ENCODE results near the gene LGMN. TPM values are rescaled to one million over a fixed set of nuclear protein-coding genes. Genes with fewer than 3 reads are reported as not detected.

Gene LGMN
- total RNA-seq, 1 experiment from 2014 or later, result 94.2 TPM

GRCh38 chr14:92688434-92689375 lies 59.7 kb downstream of the LGMN start:
- Histone ChIP-seq H3K4me3 (ENCODE audit: low read depth, low read length) (no peak overlapping the region), H3K4me1 (no peaks in the 10 kb centered on the region), H3K9me3 (no peaks in the 10 kb centered on the region), H3K27me3 (replicated peaks; ENCODE audit: control insufficient read depth, insufficient read depth, low read length) (no peaks in the 10 kb centered on the region), H3K36me3 (ENCODE audit: control insufficient read depth, insufficient read depth, low read length) (no peaks in the 10 kb centered on the region; the same call in 1 of the 2 replicates)
- H3K36me3 Mint-ChIP-seq (ENCODE audit: insufficient read depth, unreplicated experiment), result peaks cover 18% of the 10 kb centered on the region
- no peak overlapping the region for H3K27ac Mint-ChIP-seq (ENCODE audit: unreplicated experiment)
- TSS peak; percentile 61 for BruUV-seq (replicated peaks)
- POLR2A ChIA-PET, result no interaction called here
- no peak for DNase-seq
- no peak overlapping the region for H3K4me3 Mint-ChIP-seq (ENCODE audit: unreplicated experiment)
- H3K27me3 Mint-ChIP-seq (ENCODE audit: insufficient read depth, unreplicated experiment), result no peaks in the 10 kb centered on the region
- TF ChIP-seq CTCF (IDR thresholded peaks at IDR 0.05; ENCODE audit: insufficient read depth in 1 of 2, low read depth in 1 of 2, low read length in 1 of 2, severe bottlenecking in 1 of 2, unreplicated experiment in 1 of 2), result no peak
- H3K4me1 Mint-ChIP-seq (ENCODE audit: low read depth, unreplicated experiment), result no peaks in the 10 kb centered on the region
- CTCF ChIA-PET, result interaction anchor here (0.6 to 1.1 kb wide), 5 partner anchors 59 to 621 kb away, joined by 3 to 5 read pairs (median 3); no protein-coding TSS in a partner anchor
- intact Hi-C loops (cut with micrococcal nuclease; ENCODE audit: unreplicated experiment), result no loop called here
- no peaks in the 10 kb centered on the region for H3K9me3 Mint-ChIP-seq (ENCODE audit: unreplicated experiment)

GRCh38 chr14:92687681-92688433 lies 60.6 kb downstream of the LGMN start:
- H3K27me3 Mint-ChIP-seq (ENCODE audit: insufficient read depth, unreplicated experiment), result no peaks in the 10 kb centered on the region
- no peak for TF ChIP-seq CTCF (IDR thresholded peaks at IDR 0.05; ENCODE audit: insufficient read depth in 1 of 2, low read depth in 1 of 2, low read length in 1 of 2, severe bottlenecking in 1 of 2, unreplicated experiment in 1 of 2)
- H3K9me3 ChIP-seq, result no peaks in the 10 kb centered on the region
- H3K27ac Mint-ChIP-seq (ENCODE audit: unreplicated experiment), result no peak overlapping the region
- H3K9me3 Mint-ChIP-seq (ENCODE audit: unreplicated experiment), result no peaks in the 10 kb centered on the region
- no peaks in the 10 kb centered on the region for H3K4me1 ChIP-seq
- H3K36me3 Mint-ChIP-seq (ENCODE audit: insufficient read depth, unreplicated experiment), result peaks cover 12% of the 10 kb centered on the region
- no peaks in the 10 kb centered on the region for H3K4me1 Mint-ChIP-seq (ENCODE audit: low read depth, unreplicated experiment)
- H3K4me3 ChIP-seq (ENCODE audit: low read depth, low read length), result no peak overlapping the region
- CTCF ChIA-PET, result interaction anchor here (0.7 to 1.1 kb wide), 2 partner anchors 99 to 404 kb away, joined by 5 to 6 read pairs; no protein-coding TSS in a partner anchor
- POLR2A ChIA-PET, result no interaction called here
- no peaks in the 10 kb centered on the region; the same call in 1 of the 2 replicates for H3K36me3 ChIP-seq (ENCODE audit: control insufficient read depth, insufficient read depth, low read length)
- no peak for DNase-seq
- intact Hi-C loops (cut with micrococcal nuclease; ENCODE audit: unreplicated experiment), result no loop called here
- no peaks in the 10 kb centered on the region for H3K27me3 ChIP-seq (replicated peaks; ENCODE audit: control insufficient read depth, insufficient read depth, low read length)
- no TSS peak for BruUV-seq (replicated peaks)
- no peak overlapping the region for H3K4me3 Mint-ChIP-seq (ENCODE audit: unreplicated experiment)

- BruUV-seq (replicated peaks), result no TSS peak
- no peaks in the 10 kb centered on the region for H3K27me3 ChIP-seq (replicated peaks; ENCODE audit: control insufficient read depth, insufficient read depth, low read length)
- Mint-ChIP-seq H3K4me1 (ENCODE audit: low read depth, unreplicated experiment) (no peaks in the 10 kb centered on the region), H3K4me3 (ENCODE audit: unreplicated experiment) (no peak overlapping the region), H3K27me3 (ENCODE audit: insufficient read depth, unreplicated experiment) (no peaks in the 10 kb centered on the region), H3K27ac (ENCODE audit: unreplicated experiment) (no peak overlapping the region), H3K9me3 (ENCODE audit: unreplicated experiment) (no peaks in the 10 kb centered on the region), H3K36me3 (ENCODE audit: insufficient read depth, unreplicated experiment) (peaks cover 6% of the 10 kb centered on the region)
- intact Hi-C loops (cut with micrococcal nuclease; ENCODE audit: unreplicated experiment), result no loop called here
- no peaks in the 10 kb centered on the region for H3K4me1 ChIP-seq
- H3K9me3 ChIP-seq, result no peaks in the 10 kb centered on the region
- no peak overlapping the region for H3K4me3 ChIP-seq (ENCODE audit: low read depth, low read length)
- ChIA-PET POLR2A (no interaction called here), CTCF (interaction anchor here (0.7 kb wide), 1 partner anchor 404 kb away, joined by 6 read pairs; no protein-coding TSS in a partner anchor)
- no peaks in the 10 kb centered on the region; the same call in 1 of the 2 replicates for H3K36me3 ChIP-seq (ENCODE audit: control insufficient read depth, insufficient read depth, low read length)
- TF ChIP-seq CTCF (IDR thresholded peaks at IDR 0.05; ENCODE audit: insufficient read depth in 1 of 2, low read depth in 1 of 2, low read length in 1 of 2, severe bottlenecking in 1 of 2, unreplicated experiment in 1 of 2), result peak; percentile 74 to 93
- DNase-seq, result peak in 1 of 2 experiments; percentile 63
Measured at GRCh38 chr14:92686900-92687427, 61.5 kb downstream of the LGMN start.

All from Caco-2 (cell line).